ENCODE measurements around the gene CBX4. TPM values are rescaled to one million over a fixed set of nuclear protein-coding genes. Genes with fewer than 3 reads are reported as not detected.

The CBX4 gene
- total RNA-seq, 1 experiment from 2014 or later, result 53.3 TPM

DNA sequence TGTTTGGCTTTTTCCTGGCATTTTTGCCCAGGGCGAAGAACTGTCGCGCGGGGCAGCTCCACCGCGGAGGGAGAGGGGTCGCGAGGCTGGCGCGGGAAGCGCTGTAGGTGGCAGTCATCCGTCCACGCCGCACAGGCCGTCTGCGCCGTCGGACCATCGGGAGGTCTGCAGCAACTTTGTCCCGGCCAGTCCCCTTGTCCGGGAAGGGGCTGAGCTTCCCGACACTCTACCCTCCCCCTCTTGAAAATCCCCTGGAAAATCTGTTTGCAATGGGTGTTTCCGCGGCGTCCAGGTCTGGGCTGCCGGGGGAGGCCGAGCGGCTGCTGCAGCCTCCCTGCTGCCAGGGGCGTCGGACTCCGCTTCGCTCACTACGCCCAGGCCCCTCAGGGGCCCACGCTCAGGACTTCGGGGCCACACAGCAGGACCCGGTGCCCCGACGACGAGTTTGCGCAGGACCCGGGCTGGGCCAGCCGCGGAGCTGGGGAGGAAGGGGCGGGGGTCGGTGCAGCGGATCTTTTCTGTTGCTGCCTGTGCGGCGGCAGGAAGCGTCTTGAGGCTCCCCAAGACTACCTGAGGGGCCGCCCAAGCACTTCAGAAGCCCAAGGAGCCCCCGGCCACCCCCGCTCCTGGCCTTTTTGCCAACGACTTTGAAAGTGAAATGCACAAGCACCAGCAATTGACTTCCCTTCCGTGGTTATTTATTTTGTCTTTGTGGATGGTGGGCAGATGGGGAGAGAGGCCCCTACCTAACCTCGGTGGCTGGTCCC is 2.3 kb upstream of the CBX4 start:
- H3K4me1 ChIP-seq (replicated peaks), result peaks cover 68% of the 10 kb centered on the region

DNA sequence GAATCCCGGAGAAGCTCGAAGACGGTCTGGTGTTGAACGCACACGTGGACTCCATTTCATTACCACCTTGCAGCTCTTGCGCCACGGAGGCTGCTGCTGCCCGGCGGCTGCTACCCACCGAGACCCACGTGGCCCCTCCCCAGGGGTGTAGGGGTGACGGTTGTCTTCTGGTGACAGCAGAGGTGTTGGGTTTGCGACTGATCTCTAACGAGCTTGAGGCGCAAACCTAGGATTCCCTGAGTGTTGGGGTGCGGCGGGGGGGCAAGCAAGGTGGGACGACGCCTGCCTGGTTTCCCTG is 1.7 kb upstream of the CBX4 start:
- DNase-seq (ENCODE audit: low read depth in 1 of 2, low spot score in 2 of 2), result no peak
- H3K27ac ChIP-seq, result no peak overlapping the region
- H3K27me3 ChIP-seq (replicated peaks), result peaks cover 43% of the 10 kb centered on the region
- H3K4me3 ChIP-seq, result no peak overlapping the region
- H3K9me3 ChIP-seq (replicated peaks), result peaks cover 31% of the 10 kb centered on the region
- H3K4me1 ChIP-seq (replicated peaks), result peaks cover 69% of the 10 kb centered on the region
- H3K36me3 ChIP-seq, result peaks cover 31% of the 10 kb centered on the region

More for the DNA sequence above, 2.3 kb upstream of the CBX4 start:
- Histone ChIP-seq H3K27me3 (replicated peaks) (peaks cover 43% of the 10 kb centered on the region), H3K4me3 (no peak overlapping the region), H3K27ac (no peak overlapping the region), H3K9me3 (replicated peaks) (peaks cover 31% of the 10 kb centered on the region), H3K36me3 (peaks cover 25% of the 10 kb centered on the region)
- no peak for DNase-seq (ENCODE audit: low read depth in 1 of 2, low spot score in 2 of 2)

DNA sequence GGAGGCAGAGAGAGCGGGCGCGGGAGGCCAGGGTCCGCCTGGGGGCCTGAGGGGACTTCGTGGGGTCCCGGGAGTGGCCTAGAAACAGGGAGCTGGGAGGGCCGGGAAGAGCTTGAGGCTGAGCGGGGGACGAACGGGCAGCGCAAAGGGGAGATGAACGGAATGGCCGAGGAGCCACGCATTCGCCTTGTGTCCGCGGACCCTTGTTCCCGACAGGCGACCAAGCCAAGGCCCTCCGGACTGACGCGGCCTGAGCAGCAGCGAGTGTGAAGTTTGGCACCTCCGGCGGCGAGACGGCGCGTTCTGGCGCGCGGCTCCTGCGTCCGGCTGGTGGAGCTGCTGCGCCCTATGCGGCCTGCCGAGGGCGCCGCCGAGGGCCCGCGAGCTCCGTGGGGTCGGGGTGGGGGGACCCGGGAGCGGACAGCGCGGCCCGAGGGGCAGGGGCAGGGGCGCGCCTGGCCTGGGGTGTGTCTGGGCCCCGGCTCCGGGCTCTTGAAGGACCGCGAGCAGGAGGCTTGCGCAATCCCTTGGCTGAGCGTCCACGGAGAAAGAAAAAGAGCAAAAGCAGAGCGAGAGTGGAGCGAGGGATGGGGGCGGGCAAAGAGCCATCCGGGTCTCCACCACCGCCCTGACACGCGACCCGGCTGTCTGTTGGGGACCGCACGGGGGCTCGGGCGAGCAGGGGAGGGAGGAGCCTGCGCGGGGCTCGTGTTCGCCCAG is 1.2 kb upstream of the CBX4 start:
- Histone ChIP-seq H3K27me3 (replicated peaks) (peaks cover 43% of the 10 kb centered on the region), H3K36me3 (peaks cover 36% of the 10 kb centered on the region), H3K4me3 (peak overlapping the region; percentile 55), H3K27ac (no peak overlapping the region; the same call in 1 of the 2 replicates), H3K4me1 (replicated peaks) (peaks cover 64% of the 10 kb centered on the region), H3K9me3 (replicated peaks) (peaks cover 31% of the 10 kb centered on the region)
- DNase-seq (ENCODE audit: low read depth in 1 of 2, low spot score in 2 of 2), result peak in 1 of 2 experiments; percentile 42

GRCh38 chr17:79838522-79839274 is 542 bp downstream of the CBX4 start:
- peaks cover 48% of the 10 kb centered on the region for H3K4me1 ChIP-seq (replicated peaks)
- peak overlapping the region; percentile 55 for H3K4me3 ChIP-seq
- H3K27me3 ChIP-seq (replicated peaks), result peaks cover 41% of the 10 kb centered on the region
- peak in 1 of 2 experiments; percentile 83 for DNase-seq (ENCODE audit: low read depth in 1 of 2, low spot score in 2 of 2)
- H3K36me3 ChIP-seq, result peaks cover 49% of the 10 kb centered on the region
- H3K27ac ChIP-seq, result peak overlapping the region; percentile 29; the same call in 1 of the 2 replicates
- H3K9me3 ChIP-seq (replicated peaks), result peaks cover 31% of the 10 kb centered on the region

GRCh38 chr17:79837888-79838521 is 1.2 kb downstream of the CBX4 start:
- H3K9me3 ChIP-seq (replicated peaks), result peaks cover 24% of the 10 kb centered on the region
- peaks cover 56% of the 10 kb centered on the region for H3K36me3 ChIP-seq
- peak overlapping the region; percentile 55 for H3K4me3 ChIP-seq
- H3K27ac ChIP-seq, result peak overlapping the region; percentile 29; the same call in 1 of the 2 replicates
- no peak for DNase-seq (ENCODE audit: low read depth in 1 of 2, low spot score in 2 of 2)
- peaks cover 34% of the 10 kb centered on the region for H3K27me3 ChIP-seq (replicated peaks)
- H3K4me1 ChIP-seq (replicated peaks), result peaks cover 42% of the 10 kb centered on the region

DNA sequence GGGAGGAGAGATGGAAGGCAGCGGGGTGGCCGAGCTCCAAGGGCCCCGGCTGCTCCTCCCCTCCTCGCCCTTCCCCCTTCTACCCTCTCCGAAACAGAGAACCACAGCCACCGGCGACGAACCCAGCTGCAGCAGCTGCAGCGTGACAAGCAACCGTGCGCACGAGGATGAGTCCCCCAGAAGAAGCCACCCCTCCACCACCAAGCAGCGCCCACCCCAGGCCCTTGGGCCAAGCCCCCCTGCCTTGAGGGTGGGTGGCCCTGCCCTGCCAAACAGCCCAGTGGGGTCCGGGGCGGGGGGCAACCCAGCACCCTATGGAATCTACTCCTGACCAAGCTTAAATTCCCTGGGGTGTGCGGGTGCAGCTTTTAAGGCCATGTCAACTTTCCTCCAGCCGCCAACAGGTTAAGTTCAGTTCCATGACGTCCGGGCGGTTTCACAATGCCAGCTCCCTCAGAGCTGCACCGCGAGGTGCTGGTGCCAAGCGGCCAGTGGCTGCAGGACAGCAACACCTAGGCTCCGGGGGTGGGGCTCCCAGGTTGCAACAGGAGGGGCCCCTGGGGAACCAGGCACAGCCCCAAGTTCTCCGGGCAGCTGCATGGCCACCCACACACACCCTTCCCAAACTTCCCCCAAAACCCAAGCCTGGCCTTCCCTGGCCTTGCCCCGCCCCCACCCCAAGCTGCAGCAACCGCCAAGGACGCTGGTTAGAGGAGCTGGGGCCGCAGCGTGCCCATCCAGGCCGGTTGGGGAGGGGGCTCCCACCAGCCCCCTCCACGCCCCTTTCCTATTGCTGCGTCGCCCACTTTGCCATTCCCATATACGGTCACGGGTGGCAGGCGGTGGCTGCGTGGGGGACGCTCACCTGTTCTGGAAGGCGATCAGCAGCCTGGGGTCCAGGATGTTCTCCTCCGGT is 2.0 kb downstream of the CBX4 start:
- DNase-seq (ENCODE audit: low read depth in 1 of 2, low spot score in 2 of 2), result no peak
- Histone ChIP-seq H3K27me3 (replicated peaks) (peaks cover 26% of the 10 kb centered on the region), H3K27ac (no peak overlapping the region), H3K9me3 (replicated peaks) (peaks cover 18% of the 10 kb centered on the region), H3K36me3 (peaks cover 58% of the 10 kb centered on the region), H3K4me3 (peak overlapping the region; percentile 55), H3K4me1 (replicated peaks) (peaks cover 42% of the 10 kb centered on the region)

DNA sequence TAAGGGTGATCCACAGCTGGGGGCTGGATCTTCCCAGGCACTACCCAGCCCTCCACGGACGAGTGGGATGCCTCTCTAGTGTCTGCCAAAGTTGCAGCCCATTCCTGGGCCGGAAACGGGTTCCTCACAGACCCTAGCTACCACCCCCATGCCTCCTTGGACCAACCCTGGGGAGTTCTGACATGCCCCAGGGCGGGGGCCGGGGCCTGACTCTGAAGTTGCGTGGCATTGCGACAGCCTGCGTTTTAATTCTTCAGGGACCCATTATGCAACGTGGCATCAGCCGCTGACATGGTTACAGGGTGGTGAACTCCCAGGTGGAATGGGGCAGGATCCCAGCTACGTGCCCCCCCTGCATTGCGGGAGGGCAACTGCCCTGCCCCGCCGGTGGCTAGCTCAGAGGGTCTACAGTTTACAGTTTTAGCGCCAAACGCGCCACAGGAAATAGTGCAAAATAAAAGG is 2.7 kb downstream of the CBX4 start:
- peaks cover 44% of the 10 kb centered on the region for H3K4me1 ChIP-seq (replicated peaks)

DNA sequence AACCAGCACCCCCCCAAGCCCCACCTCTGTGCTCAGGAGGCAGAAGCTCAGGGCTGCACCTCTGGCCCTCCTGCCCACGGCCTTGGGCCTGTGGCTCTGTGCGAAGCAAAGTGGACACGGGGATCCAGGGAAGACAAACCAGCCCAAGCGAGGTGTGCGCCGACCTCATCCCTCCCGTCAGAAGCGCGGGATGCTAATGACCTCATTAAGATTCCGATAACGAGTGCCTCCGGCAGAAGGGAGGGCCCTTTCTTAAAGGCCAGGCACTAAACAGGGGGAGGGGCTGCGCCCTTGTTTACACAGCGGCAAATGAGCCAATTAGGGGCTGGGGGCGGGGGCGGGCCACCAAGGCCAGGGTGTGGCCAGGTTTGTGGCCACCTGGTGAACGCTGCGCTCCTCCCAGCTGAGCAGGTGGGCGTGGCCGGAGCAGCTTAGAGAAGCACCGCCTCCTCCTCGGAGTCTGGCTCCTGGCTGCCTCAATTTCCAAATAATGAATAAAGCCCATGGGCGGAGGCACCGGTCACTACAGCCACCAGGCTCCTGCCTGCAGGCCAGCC is 3.2 kb downstream of the CBX4 start:
- no peak overlapping the region for H3K4me3 ChIP-seq
- no peak overlapping the region for H3K27ac ChIP-seq
- H3K4me1 ChIP-seq (replicated peaks), result peaks cover 38% of the 10 kb centered on the region
- peaks cover 58% of the 10 kb centered on the region for H3K36me3 ChIP-seq
- DNase-seq (ENCODE audit: low read depth in 1 of 2, low spot score in 2 of 2), result no peak
- H3K9me3 ChIP-seq (replicated peaks), result peaks cover 7% of the 10 kb centered on the region
- H3K27me3 ChIP-seq (replicated peaks), result peaks cover 14% of the 10 kb centered on the region

More for the DNA sequence above, 2.7 kb downstream of the CBX4 start:
- H3K9me3 ChIP-seq (replicated peaks), result peaks cover 11% of the 10 kb centered on the region
- H3K36me3 ChIP-seq, result peaks cover 58% of the 10 kb centered on the region
- no peak overlapping the region for H3K4me3 ChIP-seq
- no peak for DNase-seq (ENCODE audit: low read depth in 1 of 2, low spot score in 2 of 2)
- peaks cover 19% of the 10 kb centered on the region for H3K27me3 ChIP-seq (replicated peaks)
- H3K27ac ChIP-seq, result no peak overlapping the region

GRCh38 chr17:79835470-79835899 is 3.8 kb downstream of the CBX4 start:
- peaks cover 58% of the 10 kb centered on the region for H3K36me3 ChIP-seq
- no peak for DNase-seq (ENCODE audit: low read depth in 1 of 2, low spot score in 2 of 2)
- H3K9me3 ChIP-seq (replicated peaks), result peaks cover 7% of the 10 kb centered on the region
- no peak overlapping the region for H3K4me3 ChIP-seq
- H3K4me1 ChIP-seq (replicated peaks), result peaks cover 33% of the 10 kb centered on the region
- H3K27me3 ChIP-seq (replicated peaks), result peaks cover 9% of the 10 kb centered on the region
- H3K27ac ChIP-seq, result no peak overlapping the region

DNA sequence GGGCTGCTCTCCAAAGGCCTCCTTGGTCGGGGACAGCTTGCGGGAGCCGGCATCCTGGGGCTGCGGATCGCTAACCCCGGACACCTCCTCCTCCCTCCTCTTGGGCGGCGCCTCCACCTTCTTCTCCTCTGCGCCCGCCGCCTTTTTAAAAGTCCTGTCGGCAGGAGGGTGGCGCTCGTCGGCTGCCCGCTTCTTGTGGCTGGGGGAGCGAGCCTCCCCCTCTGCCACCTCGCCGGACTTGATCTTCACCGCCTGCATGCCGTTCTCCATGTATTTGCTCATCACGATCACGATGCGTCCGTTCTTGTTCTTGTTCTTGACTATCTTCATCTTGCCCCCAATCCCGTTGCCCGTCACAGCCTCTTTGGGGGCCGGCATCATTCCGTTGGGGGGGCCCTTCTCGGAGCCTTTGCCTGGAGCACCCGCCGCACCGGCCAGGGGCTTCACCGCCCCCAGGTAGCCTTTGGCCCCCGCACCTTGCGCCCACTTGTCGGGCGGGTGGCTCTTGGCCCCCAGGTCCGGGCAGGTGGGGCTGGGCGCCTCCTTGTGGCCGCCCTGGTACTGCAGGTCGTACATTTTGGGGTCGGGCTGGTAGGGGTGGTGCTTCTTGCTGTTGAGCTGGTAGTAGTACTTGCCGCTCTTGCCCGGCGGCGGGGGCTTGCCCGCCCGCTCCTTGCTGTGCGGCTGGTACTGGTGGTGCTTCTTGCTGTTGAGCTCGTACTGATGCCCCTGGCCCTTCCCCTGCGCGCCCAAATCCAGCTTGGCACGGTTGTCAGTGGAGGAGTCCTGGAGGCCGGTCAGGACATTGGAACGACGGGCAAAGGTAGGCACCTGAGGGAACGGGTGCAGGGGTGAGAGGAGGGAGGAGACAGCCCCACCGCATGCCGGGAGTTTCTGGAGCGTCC is 4.4 kb downstream of the CBX4 start:
- Histone ChIP-seq H3K27ac (no peak overlapping the region), H3K4me1 (replicated peaks) (peaks cover 26% of the 10 kb centered on the region), H3K36me3 (peaks cover 58% of the 10 kb centered on the region), H3K4me3 (no peak overlapping the region), H3K27me3 (replicated peaks) (peaks cover 2% of the 10 kb centered on the region; the same call in 1 of the 2 replicates), H3K9me3 (replicated peaks) (0 out of 2 replicates have a peak, but pooled peaks cover 3% of the 10 kb centered on the region)
- DNase-seq (ENCODE audit: low read depth in 1 of 2, low spot score in 2 of 2), result no peak

GRCh38 chr17:79833744-79834564 is 5.3 kb downstream of the CBX4 start:
- peaks cover 28% of the 10 kb centered on the region for H3K4me1 ChIP-seq (replicated peaks)
- H3K27ac ChIP-seq, result no peak overlapping the region
- H3K27me3 ChIP-seq (replicated peaks), result no peaks in the 10 kb centered on the region
- DNase-seq (ENCODE audit: low read depth in 1 of 2, low spot score in 2 of 2), result no peak
- no peak overlapping the region for H3K4me3 ChIP-seq
- no peaks in the 10 kb centered on the region for H3K9me3 ChIP-seq (replicated peaks)
- H3K36me3 ChIP-seq, result peaks cover 58% of the 10 kb centered on the region
